Esophagus squamous epithelium (tissue), 4 donors: ENCODE results near the gene RAB22A.

ENCODE experiments used
- CTCF ChIP-seq, 6 experiments: fragments of 450-650 bp in 4 of 6; fragments of 200-600 bp in 2 of 6; sonication (generic) in 2 of 6; IDR thresholded peaks; one replicate each; pipeline ENCODE4 v1.5.1; 2016 to 2019; ENCODE audit warnings: antibody characterized with exemption in 6 of 6, mild to moderate bottlenecking in 4 of 6, moderate library complexity in 4 of 6
- POLR2A ChIP-seq, 4 donors: fragments of 450-650 bp; IDR thresholded peaks; one replicate each; pipeline ENCODE4 v1.6.1; 2017; ENCODE audit warnings: antibody characterized with exemption in 4 of 4, mild to moderate bottlenecking in 4 of 4, moderate library complexity in 3 of 4

- TF ChIP-seq CTCF (IDR thresholded peaks at IDR 0.05) (no peak), POLR2A (IDR thresholded peaks at IDR 0.05) (no peak)
These were observed 3.3 kb downstream of the RAB22A start for GRCh38 chr20:58312836-58313235.
